ENCODE results near the gene SENP5. TPM values are rescaled to one million over a fixed set of nuclear protein-coding genes. Genes with fewer than 3 reads are reported as not detected.

SENP5 gene
- total and polyA plus RNA-seq, 9 of the 15 experiments (the other 6 are each of a cell fraction or from before 2014, with no cell fraction given) = 18.3 to 59.7 (median 35.8) TPM

- no peak for TF ChIP-seq BCLAF1 (IDR thresholded peaks at IDR 0.05; ENCODE audit: borderline replicate concordance in 1 of 2, control insufficient read depth in 1 of 2, low read depth in 2 of 2, low read length in 1 of 2)
- TF ChIP-seq ZFP1 (CRISPR knock-in tag; IDR thresholded peaks at IDR 0.05) = 0 out of 2 replicates have a peak, but pooled peaks have one; percentile 35
- TF ChIP-seq KLF6 (CRISPR knock-in tag; IDR thresholded peaks at IDR 0.05; ENCODE audit: borderline replicate concordance) = peak; percentile 78; the same call in 1 of the 2 replicates
- no peak for TF ChIP-seq SOX6 (IDR thresholded peaks at IDR 0.05)
- TF ChIP-seq POLR2A (conservative IDR thresholded peaks at IDR 0.05) = peak; percentile 51
- no peak for TF ChIP-seq NFATC3 (IDR thresholded peaks at IDR 0.05)
- no peak for TF ChIP-seq ID3 (CRISPR knock-in tag; IDR thresholded peaks at IDR 0.05)
- peak; percentile 93 for TF ChIP-seq ID3 (tag; IDR thresholded peaks at IDR 0.05)
- no peak for TF ChIP-seq FOXA3 (CRISPR knock-in tag; conservative IDR thresholded peaks at IDR 0.05 in 1 of 2, IDR thresholded peaks at IDR 0.05 in 1 of 2)
- peak; percentile 84 for TF ChIP-seq DMBX1 (CRISPR knock-in tag; IDR thresholded peaks at IDR 0.05; ENCODE audit: borderline replicate concordance)
- no peak for TF ChIP-seq SIN3A (IDR thresholded peaks at IDR 0.05; ENCODE audit: borderline replicate concordance in 2 of 2, control insufficient read depth in 1 of 2, low read depth in 2 of 2, low read length in 2 of 2)
- no peak for TF ChIP-seq CAMTA2 (CRISPR knock-in tag; conservative IDR thresholded peaks at IDR 0.05)
- TF ChIP-seq HDAC2 (IDR thresholded peaks at IDR 0.05) = no peak
- no peak for TF ChIP-seq PHF20 (IDR thresholded peaks at IDR 0.05; ENCODE audit: partially characterized antibody)
- TF ChIP-seq ELF1 (tag; IDR thresholded peaks at IDR 0.05) = no peak
- no peak for TF ChIP-seq EZH2 (IDR thresholded peaks at IDR 0.05; ENCODE audit: borderline replicate concordance, low read depth, low read length)
- TF ChIP-seq TFE3 (CRISPR knock-in tag; IDR thresholded peaks at IDR 0.05) = no peak
- no peak for TF ChIP-seq TBP (optimal IDR thresholded peaks at IDR 0.05; ENCODE audit: low read depth, low read length)
- TF ChIP-seq MED1 (CRISPR knock-in tag; IDR thresholded peaks at IDR 0.05; ENCODE audit: borderline replicate concordance) = no peak
- no peak for TF ChIP-seq CHAMP1 (IDR thresholded peaks at IDR 0.05)
- TF ChIP-seq RBM39 (optimal IDR thresholded peaks at IDR 0.05; ENCODE audit: low read depth, low read length) = no peak
- no peak for TF ChIP-seq TRIM28 (IDR thresholded peaks at IDR 0.05)
- TF ChIP-seq ZKSCAN3 (CRISPR knock-in tag; IDR thresholded peaks at IDR 0.05) = no peak
Measured at GRCh38 chr3:196969134-196969659, 101.5 kb downstream of the SENP5 start (continued).

All from K562 (cell line).